GM23338 (cell line): ENCODE data around the gene C16orf78. TPM values are rescaled to one million over a fixed set of nuclear protein-coding genes. Genes with fewer than 3 reads are reported as not detected.

Experiments used
- ATAC-seq: fragments of 200-7000 bp; cut with Tn5 transposase; 3 replicates; pipeline ENCODE4 v1.9.1; 2020
- DNase-seq: peaks from one replicate; pipeline ENCODE4 v3.0.0-alpha.2; 2015; ENCODE audit warnings: low spot score
- H2AFZ ChIP-seq: fragments of 200-600 bp; sonication (generic); 2 replicates; pipeline ENCODE4 v1.8.0; 2016; ENCODE audit warnings: antibody characterized with exemption, mild to moderate bottlenecking, moderate library complexity
- H3F3A ChIP-seq: fragments of 200-600 bp; sonication (generic); replicated peaks from 2 replicates; pipeline ENCODE4 v1.8.0; 2017; ENCODE audit warnings: antibody characterized with exemption, mixed run types, low read depth
- H3K27ac ChIP-seq: fragments of 200-600 bp; sonication (generic); 2 replicates; pipeline ENCODE4 v1.6.1; 2016; ENCODE audit warnings: low read depth
- H3K27me3 ChIP-seq: fragments of 200-600 bp; sonication (generic); 2 replicates; pipeline ENCODE4 v1.8.0; 2016; ENCODE audit warnings: mild to moderate bottlenecking, mixed run types, moderate library complexity; ENCODE audit not compliant: insufficient read depth
- H3K36me3 ChIP-seq: fragments of 200-600 bp; sonication (generic); 2 replicates; pipeline ENCODE4 v1.8.0; 2016; ENCODE audit warnings: mild to moderate bottlenecking; ENCODE audit not compliant: insufficient read depth
- H3K4me1 ChIP-seq: fragments of 200-600 bp; sonication (generic); 2 replicates; pipeline ENCODE4 v1.8.0; 2016; ENCODE audit warnings: mild to moderate bottlenecking, moderate library complexity; ENCODE audit not compliant: insufficient read depth
- H3K4me2 ChIP-seq: fragments of 200-600 bp; sonication (generic); 2 replicates; pipeline ENCODE4 v1.7.1; 2017; ENCODE audit warnings: mixed run types
- H3K4me3 ChIP-seq: fragments of 200-600 bp; sonication (generic); 2 replicates; pipeline ENCODE4 v1.6.1; 2016; ENCODE audit warnings: mixed run types
- H3K79me2 ChIP-seq: fragments of 200-600 bp; sonication (generic); replicated peaks from 2 replicates; pipeline ENCODE4 v1.8.0; 2017; ENCODE audit warnings: mild to moderate bottlenecking; ENCODE audit not compliant: insufficient read depth
- H3K9me2 ChIP-seq: fragments of 200-600 bp; sonication (generic); 2 replicates; pipeline ENCODE4 v1.8.0; 2017; ENCODE audit not compliant: insufficient read depth
- H4K20me1 ChIP-seq: fragments of 200-600 bp; sonication (generic); replicated peaks from 2 replicates; pipeline ENCODE4 v1.8.0; 2017; ENCODE audit warnings: mild to moderate bottlenecking; ENCODE audit not compliant: insufficient read depth
- H3K27ac Mint-ChIP-seq: 2 replicates; pipeline ENCODE4 v1.8.0; 2020; ENCODE audit warnings: inconsistent platforms, mild to moderate bottlenecking, moderate library complexity, mixed read lengths
- H3K27me3 Mint-ChIP-seq: 3 replicates; pipeline ENCODE4 v1.8.0; 2022; ENCODE audit warnings: low read depth, mild to moderate bottlenecking, moderate library complexity, mixed read lengths, inconsistent platforms; ENCODE audit not compliant: insufficient read depth, poor library complexity
- H3K36me3 Mint-ChIP-seq: 3 replicates; pipeline ENCODE4 v1.8.0; 2021; ENCODE audit warnings: low read depth, mild to moderate bottlenecking, inconsistent platforms, moderate library complexity, mixed read lengths
- H3K4me1 Mint-ChIP-seq: 3 replicates; pipeline ENCODE4 v1.8.0; 2020; ENCODE audit warnings: mild to moderate bottlenecking, inconsistent platforms, mixed read lengths
- H3K4me3 Mint-ChIP-seq: 3 replicates; pipeline ENCODE4 v1.8.0; 2021; ENCODE audit warnings: moderate library complexity, mild to moderate bottlenecking, inconsistent platforms, mixed read lengths
- H3K9me3 Mint-ChIP-seq: 3 replicates; pipeline ENCODE4 v1.8.0; 2020; ENCODE audit warnings: moderate library complexity, mild to moderate bottlenecking, inconsistent platforms, mixed read lengths
- CREB1 ChIP-seq: fragments of 250-450 bp; sonication (Bioruptor Pico); IDR thresholded peaks from 2 replicates; pipeline ENCODE4 v1.5.0; 2020; ENCODE audit warnings: low read depth, mild to moderate bottlenecking, moderate library complexity
- EZH2phosphoT487 ChIP-seq: fragments of 200-600 bp; sonication (generic); IDR thresholded peaks from one replicate; pipeline ENCODE4 v1.8.1; 2018; ENCODE audit warnings: antibody characterized with exemption; ENCODE audit not compliant: unreplicated experiment
- JUNB ChIP-seq: IDR thresholded peaks from one replicate; pipeline ENCODE4 v1.6.1; 2016; ENCODE audit warnings: antibody characterized with exemption; ENCODE audit not compliant: unreplicated experiment
- NANOG ChIP-seq: IDR thresholded peaks from 2 replicates; pipeline ENCODE4 v1.6.1; 2016; ENCODE audit warnings: antibody characterized with exemption, borderline replicate concordance
- POLR2AphosphoS5 ChIP-seq: IDR thresholded peaks from 2 replicates; pipeline ENCODE4 v1.6.1; 2016; ENCODE audit warnings: antibody characterized with exemption, low read depth
- STAT1 ChIP-seq: IDR thresholded peaks from one replicate; pipeline ENCODE4 v1.6.1; 2016; ENCODE audit warnings: antibody characterized with exemption; ENCODE audit not compliant: unreplicated experiment
- ZNF114 ChIP-seq: fragments of 250-450 bp; sonication (Bioruptor Pico); IDR thresholded peaks from 2 replicates; pipeline ENCODE4 v1.5.0; 2020; ENCODE audit warnings: mild to moderate bottlenecking, moderate library complexity
- ZNF331 ChIP-seq: fragments of 250-450 bp; sonication (Bioruptor Pico); IDR thresholded peaks from 2 replicates; pipeline ENCODE4 v1.5.0; 2020; ENCODE audit warnings: low read depth, mild to moderate bottlenecking, moderate library complexity
- polyA plus RNA-seq: library from polyadenylated mRNA; unstranded; fragments of >200 nt; fragmentation: Nextera tagmentation; extraction: Ambion mirVana; gene quantifications from 2 replicates; pipeline ENCODE4 v1.2.1, GENCODE V29; 2016
- total RNA-seq: library from RNA; depleted of rRNA; stranded (reverse); fragments of >200 nt; shearing (Covaris generic); gene quantifications from 2 replicates; pipeline ENCODE4 v1.2.3, GENCODE V29; 2014
- TF ChIP-seq, protein P1 (sequence below): IDR thresholded peaks from one replicate; pipeline ENCODE4 v1.6.1; 2018; ENCODE audit warnings: antibody characterized with exemption; ENCODE audit not compliant: unreplicated experiment
- TF ChIP-seq, protein P2 (sequence below), 2 experiments: fragments of 200-600 bp in 1 of 2; sonication (generic) in 1 of 2; conservative IDR thresholded peaks; 2 replicates each; pipeline versions ENCODE4 v1.5.1 to v1.6.1; 2016 to 2017; ENCODE audit warnings: antibody characterized with exemption in 2 of 2, low read depth in 2 of 2, mild to moderate bottlenecking in 2 of 2, moderate library complexity in 1 of 2
- TF ChIP-seq, protein P3 (sequence below): IDR thresholded peaks from 2 replicates; pipeline ENCODE4 v1.6.1; 2016; ENCODE audit warnings: antibody characterized with exemption

C16orf78 gene
- total and polyA plus RNA-seq, 2 experiments from 2014 or later, result not detected

DNA sequence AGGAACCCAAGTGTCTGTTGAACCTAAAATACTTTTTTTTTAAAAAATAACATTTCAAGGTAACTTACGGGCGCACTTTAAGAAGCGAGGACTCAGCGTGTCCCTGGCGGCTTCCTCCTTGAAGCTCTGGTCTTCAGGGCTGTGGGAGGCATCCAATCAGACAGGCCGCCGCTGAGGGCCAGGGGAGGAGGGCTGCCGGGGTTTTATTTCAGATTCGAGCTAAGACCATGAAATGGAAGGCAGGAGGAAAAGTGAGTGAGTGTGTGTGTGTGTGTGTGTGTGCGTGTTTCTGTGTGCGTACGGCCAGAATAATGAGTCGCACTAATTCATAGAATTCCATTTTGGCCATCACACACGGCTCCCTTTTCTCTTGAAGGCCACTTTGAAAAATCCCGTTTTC is 41.1 kb downstream of the C16orf78 start (continued):
- TF ChIP-seq, protein P1, sequence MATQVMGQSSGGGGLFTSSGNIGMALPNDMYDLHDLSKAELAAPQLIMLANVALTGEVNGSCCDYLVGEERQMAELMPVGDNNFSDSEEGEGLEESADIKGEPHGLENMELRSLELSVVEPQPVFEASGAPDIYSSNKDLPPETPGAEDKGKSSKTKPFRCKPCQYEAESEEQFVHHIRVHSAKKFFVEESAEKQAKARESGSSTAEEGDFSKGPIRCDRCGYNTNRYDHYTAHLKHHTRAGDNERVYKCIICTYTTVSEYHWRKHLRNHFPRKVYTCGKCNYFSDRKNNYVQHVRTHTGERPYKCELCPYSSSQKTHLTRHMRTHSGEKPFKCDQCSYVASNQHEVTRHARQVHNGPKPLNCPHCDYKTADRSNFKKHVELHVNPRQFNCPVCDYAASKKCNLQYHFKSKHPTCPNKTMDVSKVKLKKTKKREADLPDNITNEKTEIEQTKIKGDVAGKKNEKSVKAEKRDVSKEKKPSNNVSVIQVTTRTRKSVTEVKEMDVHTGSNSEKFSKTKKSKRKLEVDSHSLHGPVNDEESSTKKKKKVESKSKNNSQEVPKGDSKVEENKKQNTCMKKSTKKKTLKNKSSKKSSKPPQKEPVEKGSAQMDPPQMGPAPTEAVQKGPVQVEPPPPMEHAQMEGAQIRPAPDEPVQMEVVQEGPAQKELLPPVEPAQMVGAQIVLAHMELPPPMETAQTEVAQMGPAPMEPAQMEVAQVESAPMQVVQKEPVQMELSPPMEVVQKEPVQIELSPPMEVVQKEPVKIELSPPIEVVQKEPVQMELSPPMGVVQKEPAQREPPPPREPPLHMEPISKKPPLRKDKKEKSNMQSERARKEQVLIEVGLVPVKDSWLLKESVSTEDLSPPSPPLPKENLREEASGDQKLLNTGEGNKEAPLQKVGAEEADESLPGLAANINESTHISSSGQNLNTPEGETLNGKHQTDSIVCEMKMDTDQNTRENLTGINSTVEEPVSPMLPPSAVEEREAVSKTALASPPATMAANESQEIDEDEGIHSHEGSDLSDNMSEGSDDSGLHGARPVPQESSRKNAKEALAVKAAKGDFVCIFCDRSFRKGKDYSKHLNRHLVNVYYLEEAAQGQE, result no peak
- TF ChIP-seq ZNF114 (CRISPR knock-in tag) (no peak), CREB1 (no peak), STAT1 (no peak), ZNF331 (CRISPR knock-in tag) (no peak), NANOG (no peak)
- TF ChIP-seq, protein P2, sequence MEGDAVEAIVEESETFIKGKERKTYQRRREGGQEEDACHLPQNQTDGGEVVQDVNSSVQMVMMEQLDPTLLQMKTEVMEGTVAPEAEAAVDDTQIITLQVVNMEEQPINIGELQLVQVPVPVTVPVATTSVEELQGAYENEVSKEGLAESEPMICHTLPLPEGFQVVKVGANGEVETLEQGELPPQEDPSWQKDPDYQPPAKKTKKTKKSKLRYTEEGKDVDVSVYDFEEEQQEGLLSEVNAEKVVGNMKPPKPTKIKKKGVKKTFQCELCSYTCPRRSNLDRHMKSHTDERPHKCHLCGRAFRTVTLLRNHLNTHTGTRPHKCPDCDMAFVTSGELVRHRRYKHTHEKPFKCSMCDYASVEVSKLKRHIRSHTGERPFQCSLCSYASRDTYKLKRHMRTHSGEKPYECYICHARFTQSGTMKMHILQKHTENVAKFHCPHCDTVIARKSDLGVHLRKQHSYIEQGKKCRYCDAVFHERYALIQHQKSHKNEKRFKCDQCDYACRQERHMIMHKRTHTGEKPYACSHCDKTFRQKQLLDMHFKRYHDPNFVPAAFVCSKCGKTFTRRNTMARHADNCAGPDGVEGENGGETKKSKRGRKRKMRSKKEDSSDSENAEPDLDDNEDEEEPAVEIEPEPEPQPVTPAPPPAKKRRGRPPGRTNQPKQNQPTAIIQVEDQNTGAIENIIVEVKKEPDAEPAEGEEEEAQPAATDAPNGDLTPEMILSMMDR (conservative IDR thresholded peaks at IDR 0.05; ENCODE audit: low read depth in 2 of 2), result no peak
- TF ChIP-seq, protein P3, sequence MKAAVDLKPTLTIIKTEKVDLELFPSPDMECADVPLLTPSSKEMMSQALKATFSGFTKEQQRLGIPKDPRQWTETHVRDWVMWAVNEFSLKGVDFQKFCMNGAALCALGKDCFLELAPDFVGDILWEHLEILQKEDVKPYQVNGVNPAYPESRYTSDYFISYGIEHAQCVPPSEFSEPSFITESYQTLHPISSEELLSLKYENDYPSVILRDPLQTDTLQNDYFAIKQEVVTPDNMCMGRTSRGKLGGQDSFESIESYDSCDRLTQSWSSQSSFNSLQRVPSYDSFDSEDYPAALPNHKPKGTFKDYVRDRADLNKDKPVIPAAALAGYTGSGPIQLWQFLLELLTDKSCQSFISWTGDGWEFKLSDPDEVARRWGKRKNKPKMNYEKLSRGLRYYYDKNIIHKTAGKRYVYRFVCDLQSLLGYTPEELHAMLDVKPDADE, result no peak

DNA sequence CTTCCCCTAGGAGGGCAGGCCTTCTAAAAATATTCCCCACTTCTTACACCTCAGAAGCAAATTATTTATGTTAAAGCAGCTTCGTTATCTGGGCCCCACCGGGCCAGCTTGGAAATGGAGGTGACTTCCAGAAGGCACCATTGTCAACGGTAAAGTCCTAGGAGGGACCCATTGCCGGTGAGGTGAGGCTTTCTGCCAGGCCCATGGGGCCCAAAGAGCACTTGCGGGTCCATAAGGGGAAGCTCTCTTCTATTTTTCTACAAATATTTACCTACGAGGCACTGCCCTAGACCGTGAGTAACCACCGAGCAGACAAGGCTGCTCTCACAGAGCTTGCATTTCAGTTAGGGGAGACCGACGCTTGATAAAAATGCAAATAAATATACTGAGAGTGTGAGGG is 41.5 kb downstream of the C16orf78 start:
- no peak for ATAC-seq
- Mint-ChIP-seq H3K9me3 (no peaks in the 10 kb centered on the region), H3K27me3 (peaks cover 5% of the 10 kb centered on the region), H3K4me3 (no peak overlapping the region), H3K27ac (no peak overlapping the region), H3K36me3 (no peaks in the 10 kb centered on the region), H3K4me1 (no peaks in the 10 kb centered on the region; the same call in 2 of the 3 replicates)
- Histone ChIP-seq H3K4me1 (no peaks in the 10 kb centered on the region), H2AFZ (peak overlapping the region; percentile 78), H3K36me3 (no peaks in the 10 kb centered on the region), H3F3A (no peaks in the 10 kb centered on the region), H3K9me2 (peaks cover 11% of the 10 kb centered on the region; the same call in 1 of the 2 replicates), H3K4me2 (no peak overlapping the region), H3K79me2 (no peaks in the 10 kb centered on the region), H3K27me3 (no peaks in the 10 kb centered on the region), H4K20me1 (no peaks in the 10 kb centered on the region), H3K27ac (no peak overlapping the region), H3K4me3 (no peak overlapping the region)
- DNase-seq, result no peak
- TF ChIP-seq NANOG (no peak), CREB1 (no peak), ZNF331 (CRISPR knock-in tag) (no peak), JUNB (no peak), STAT1 (no peak), ZNF114 (CRISPR knock-in tag) (no peak), POLR2AphosphoS5 (no peak), EZH2phosphoT487 (no peak)
- TF ChIP-seq, protein P2 (conservative IDR thresholded peaks at IDR 0.05; ENCODE audit: low read depth in 2 of 2), result no peak
- TF ChIP-seq, protein P1, result no peak
- TF ChIP-seq, protein P3, result no peak
